OCI-LY1 (cell line): Measurements from ENCODE around the gene RND2.

Experiments
- EZH2 ChIP-seq: fragments of 200-600 bp; sonication (generic), shearing (Covaris generic); IDR thresholded peaks from 2 replicates; pipeline ENCODE4 v1.8.0; 2017; ENCODE audit warnings: borderline replicate concordance, mixed run types, mild to moderate bottlenecking, antibody characterized with exemption, low read length, moderate library complexity, mixed read lengths
- TF ChIP-seq, protein P1 (sequence below): fragments of 200-600 bp; sonication (generic), shearing (Covaris generic); IDR thresholded peaks from 2 replicates; pipeline ENCODE4 v1.5.1; 2017; ENCODE audit warnings: mild to moderate bottlenecking, antibody characterized with exemption, low read length, moderate library complexity, mixed read lengths

- no peak for TF ChIP-seq EZH2
- TF ChIP-seq, protein P1, sequence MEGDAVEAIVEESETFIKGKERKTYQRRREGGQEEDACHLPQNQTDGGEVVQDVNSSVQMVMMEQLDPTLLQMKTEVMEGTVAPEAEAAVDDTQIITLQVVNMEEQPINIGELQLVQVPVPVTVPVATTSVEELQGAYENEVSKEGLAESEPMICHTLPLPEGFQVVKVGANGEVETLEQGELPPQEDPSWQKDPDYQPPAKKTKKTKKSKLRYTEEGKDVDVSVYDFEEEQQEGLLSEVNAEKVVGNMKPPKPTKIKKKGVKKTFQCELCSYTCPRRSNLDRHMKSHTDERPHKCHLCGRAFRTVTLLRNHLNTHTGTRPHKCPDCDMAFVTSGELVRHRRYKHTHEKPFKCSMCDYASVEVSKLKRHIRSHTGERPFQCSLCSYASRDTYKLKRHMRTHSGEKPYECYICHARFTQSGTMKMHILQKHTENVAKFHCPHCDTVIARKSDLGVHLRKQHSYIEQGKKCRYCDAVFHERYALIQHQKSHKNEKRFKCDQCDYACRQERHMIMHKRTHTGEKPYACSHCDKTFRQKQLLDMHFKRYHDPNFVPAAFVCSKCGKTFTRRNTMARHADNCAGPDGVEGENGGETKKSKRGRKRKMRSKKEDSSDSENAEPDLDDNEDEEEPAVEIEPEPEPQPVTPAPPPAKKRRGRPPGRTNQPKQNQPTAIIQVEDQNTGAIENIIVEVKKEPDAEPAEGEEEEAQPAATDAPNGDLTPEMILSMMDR: peak; percentile 86
Measured at GRCh38 chr17:42997984-42998938, 26.8 kb upstream of the RND2 start, which contains the start of gene RPL27.
